GM21619 (cell line): ENCODE data around the gene CATSPERZ.
"Not testable (repeated sequence)": the region's sequence is repeated elsewhere in the genome, so short reads cannot be mapped to it uniquely, and the experiment has no call there.

Experiments used
- ATAC-seq: cut with Tn5 transposase; IDR thresholded peaks from one replicate; pipeline ENCODE4 v1.9.1; 2021; ENCODE audit not compliant: unreplicated experiment

CATSPERZ gene

GRCh38 chr11:64318766-64319761 is 18.9 kb downstream of the CATSPERZ start:
- ATAC-seq = no peak

DNA sequence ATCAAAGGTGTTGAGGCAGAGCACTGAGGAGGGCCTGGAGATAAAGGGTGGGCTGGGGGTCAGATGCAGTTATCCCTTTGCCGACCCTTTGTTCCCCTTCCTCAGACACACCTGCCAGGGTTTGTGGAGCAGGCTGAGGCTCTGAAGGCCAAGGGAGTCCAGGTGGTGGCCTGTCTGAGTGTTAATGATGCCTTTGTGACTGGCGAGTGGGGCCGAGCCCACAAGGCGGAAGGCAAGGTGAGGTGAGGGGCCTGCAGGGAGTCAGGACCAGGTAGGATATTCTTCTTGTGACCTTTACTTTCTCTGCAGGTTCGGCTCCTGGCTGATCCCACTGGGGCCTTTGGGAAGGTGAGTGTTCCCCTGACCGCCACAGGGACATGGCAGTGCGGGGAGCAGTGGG is 20.4 kb downstream of the CATSPERZ start:
- ATAC-seq = no peak

DNA sequence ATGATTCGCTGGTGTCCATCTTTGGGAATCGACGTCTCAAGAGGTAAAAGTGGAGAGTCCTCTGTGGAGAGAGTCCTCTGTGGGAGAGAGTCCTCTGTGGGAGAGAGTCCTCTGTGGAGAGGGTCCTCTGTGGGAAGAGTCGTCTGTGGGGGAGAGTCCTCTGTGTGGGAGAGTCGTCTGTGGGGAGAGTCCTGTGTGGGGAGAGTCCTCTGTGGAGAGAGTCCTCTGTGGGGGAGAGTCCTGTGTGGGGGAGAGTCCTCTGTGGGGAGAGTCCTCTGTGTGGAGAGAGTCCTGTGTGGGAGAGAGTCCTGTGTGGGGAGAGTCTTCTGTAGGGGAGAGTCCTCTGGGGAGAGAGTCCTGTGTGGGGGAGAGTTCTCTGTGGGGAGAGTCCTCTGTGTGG is 20.9 kb downstream of the CATSPERZ start:
- no peak for ATAC-seq

DNA sequence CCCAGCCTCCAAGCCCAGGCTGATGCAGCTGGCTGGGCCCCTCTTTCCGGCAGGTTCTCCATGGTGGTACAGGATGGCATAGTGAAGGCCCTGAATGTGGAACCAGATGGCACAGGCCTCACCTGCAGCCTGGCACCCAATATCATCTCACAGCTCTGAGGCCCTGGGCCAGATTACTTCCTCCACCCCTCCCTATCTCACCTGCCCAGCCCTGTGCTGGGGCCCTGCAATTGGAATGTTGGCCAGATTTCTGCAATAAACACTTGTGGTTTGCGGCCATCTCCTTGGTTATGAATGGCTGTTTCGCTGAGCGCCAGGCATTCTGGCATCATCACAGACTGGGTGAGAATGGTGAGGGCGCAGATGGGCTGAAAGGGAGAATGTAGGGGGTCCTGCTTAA is 21.4 kb downstream of the CATSPERZ start:
- no peak for ATAC-seq

- ATAC-seq = no peak
These were observed 22.7 kb downstream of the CATSPERZ start for GRCh38 chr11:64322925-64323260.

DNA sequence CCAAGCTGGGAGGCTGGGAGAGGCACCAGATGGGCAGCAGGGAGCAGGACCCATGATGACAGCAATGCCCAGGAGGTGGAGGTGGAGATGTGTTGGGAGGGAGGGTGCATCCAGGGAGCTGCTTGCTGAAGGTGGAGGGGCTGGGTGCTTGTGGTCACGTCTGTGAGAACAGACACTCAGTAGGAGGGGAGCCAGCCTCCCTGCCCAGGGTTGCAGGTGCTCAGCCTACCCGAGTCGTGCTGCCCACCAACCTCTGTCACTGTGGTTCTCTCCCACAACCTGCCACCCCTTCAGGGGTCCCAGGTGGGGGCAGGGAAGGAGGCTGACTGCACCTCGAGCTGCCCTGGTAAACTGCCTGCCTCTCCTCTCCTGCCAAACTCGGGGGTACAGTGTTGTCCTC is 23.2 kb downstream of the CATSPERZ start:
- ATAC-seq = no peak

DNA sequence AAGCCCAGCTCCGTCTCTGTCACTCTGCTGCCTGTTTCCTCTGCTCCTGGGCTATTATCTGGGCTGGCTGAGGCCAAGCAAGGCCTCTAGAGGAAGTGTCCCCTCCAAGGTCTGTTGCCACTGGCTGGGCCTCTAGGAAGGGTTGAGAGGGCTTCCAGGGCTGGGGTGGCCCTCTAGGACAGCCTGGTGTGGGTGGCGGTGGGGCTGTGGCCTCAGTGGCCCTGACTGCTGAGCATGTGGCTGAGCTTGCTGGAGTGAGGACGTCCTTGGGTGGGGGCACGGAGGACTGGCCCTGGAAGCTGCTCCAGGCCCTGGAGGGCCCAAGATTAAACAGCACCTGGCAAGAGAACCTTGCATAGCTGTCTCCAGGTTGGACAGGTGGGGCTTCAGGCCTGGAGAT is 23.8 kb downstream of the CATSPERZ start:
- ATAC-seq = not testable (repeated sequence)

- no peak for ATAC-seq
These were observed 24.7 kb downstream of the CATSPERZ start for GRCh38 chr11:64324692-64325469.

DNA sequence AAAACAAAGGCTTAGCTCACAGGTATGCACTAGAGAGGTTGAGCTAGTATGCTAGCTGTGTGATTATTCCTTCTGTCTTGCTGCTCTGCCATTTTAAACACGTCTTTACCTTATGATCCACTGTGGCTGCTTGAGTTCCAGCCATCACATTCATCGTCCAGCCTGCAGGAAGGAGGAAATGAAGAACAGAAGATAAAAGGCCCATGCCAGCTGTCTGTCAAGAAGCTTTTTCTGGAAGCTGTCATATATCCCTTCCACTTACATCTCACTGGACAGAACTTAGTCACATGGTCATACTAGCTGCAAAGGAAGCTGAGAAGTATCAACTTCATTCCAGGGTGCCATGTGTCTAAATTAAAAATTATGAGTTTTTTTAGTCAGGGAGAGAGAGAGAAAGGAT is 27.2 kb downstream of the CATSPERZ start:
- no peak for ATAC-seq

GRCh38 chr11:64327993-64328392 is 27.8 kb downstream of the CATSPERZ start:
- no peak for ATAC-seq

GRCh38 chr11:64330888-64331287 is 30.7 kb downstream of the CATSPERZ start:
- no peak for ATAC-seq

DNA sequence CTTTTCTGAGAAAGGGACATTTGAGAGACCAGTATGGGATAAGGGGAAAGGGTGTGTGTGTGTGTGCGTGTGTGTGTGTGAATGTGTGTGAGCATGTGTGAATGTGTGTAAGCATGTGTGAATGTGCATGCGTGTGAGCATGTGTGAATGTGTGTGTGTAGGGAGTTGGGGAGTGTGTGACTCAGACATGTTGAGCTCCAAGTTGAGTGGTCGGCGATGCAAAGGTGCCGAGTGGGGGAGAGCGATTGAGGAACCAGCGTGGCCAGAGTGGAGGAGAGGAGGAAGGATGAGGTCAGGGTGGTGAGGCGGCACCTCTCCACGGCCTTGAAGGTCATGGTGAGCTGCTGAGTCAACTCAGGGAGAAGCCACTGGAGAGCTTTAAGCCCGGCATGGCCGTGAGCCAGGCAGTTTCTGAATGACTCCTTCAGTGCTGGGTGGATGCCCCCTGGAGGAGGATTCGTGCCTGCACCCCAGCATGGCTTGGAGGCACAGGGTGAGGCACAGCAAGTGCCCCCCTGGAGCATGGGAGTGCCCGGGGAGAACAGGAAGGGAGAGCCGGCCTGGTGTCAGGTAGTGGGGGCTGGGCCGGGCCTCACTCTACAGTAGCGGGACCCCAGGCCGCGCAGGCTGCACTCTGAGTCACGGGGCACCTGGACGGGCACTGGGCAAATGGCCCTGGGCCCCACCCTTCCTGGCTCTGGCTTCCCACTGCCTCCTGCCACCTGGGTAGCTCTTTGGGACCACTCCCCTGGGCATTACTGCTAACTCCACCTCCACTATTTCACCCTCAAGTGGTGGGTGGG is 31.6 kb downstream of the CATSPERZ start:
- ATAC-seq = no peak

- ATAC-seq = no peak
These were observed 33.4 kb downstream of the CATSPERZ start for GRCh38 chr11:64333556-64333955.

DNA sequence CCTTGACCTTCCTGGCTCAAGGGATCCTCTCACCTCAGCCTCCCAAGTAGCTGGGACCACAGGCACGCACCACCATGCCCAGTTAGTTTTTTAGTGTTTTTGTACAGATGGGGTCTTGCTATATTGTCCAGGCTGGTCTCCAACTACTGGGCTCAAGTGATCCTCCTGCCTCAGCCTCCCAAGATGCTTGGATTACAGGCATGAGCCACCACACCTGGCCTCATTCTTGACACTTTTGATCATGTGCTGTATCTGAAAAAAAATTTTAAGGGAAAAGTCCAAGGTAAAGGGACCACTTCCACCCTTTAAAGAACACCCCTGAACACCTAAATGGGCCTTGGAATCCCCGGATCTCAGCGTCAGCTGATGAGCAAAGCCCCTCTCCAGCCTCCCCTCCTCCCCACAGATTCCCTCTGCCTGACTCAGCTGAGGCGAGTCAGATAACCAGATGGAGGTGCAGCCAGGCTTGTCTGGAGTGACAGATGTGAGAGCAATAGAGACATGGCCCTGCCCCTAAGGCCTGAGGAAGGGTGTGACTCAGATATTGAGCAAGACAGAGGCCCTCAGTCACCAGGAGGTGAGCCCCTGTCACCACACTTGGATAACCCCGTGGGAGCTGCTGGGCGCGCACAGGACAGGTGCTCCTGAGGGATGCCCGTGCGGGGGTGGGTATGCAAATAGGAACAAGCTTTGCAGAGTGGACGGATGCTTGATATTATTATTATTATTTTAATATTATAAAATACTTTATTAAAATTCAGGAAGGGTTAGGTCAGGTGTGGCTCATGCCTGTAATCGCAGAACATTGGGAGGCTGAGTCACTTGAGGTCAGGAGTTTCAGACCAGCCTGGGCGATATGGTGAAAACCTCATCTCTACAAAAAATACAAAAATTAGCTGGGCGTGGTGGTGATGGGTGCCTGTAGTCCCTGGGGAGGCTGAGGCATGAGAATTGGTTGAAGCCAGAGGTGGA is 34.9 kb downstream of the CATSPERZ start:
- peak; percentile 72 for ATAC-seq

GRCh38 chr11:64337538-64338249 is 37.5 kb downstream of the CATSPERZ start:
- ATAC-seq = no peak

DNA sequence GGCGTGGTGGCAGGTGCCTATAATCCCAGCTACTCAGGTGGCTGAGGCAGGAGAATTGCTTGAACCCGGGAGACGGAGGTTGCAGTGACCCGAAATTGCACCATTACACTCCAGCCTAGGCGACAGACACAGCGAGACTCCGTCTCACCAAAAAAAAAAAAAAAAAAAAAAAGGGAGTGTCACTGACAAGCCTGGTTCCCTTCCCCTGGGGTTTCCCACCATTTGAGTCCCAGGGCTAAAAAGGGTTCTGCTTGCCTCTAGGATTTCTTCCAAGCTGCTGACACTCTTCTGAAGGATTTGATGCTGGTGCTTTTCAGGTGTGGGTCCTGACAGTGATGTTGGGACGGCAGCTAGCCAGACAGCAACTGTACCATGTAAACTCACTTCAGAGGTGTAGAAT is 38.6 kb downstream of the CATSPERZ start:
- no peak for ATAC-seq

- ATAC-seq = no peak
These were observed 39.1 kb downstream of the CATSPERZ start for GRCh38 chr11:64339286-64339685.

DNA sequence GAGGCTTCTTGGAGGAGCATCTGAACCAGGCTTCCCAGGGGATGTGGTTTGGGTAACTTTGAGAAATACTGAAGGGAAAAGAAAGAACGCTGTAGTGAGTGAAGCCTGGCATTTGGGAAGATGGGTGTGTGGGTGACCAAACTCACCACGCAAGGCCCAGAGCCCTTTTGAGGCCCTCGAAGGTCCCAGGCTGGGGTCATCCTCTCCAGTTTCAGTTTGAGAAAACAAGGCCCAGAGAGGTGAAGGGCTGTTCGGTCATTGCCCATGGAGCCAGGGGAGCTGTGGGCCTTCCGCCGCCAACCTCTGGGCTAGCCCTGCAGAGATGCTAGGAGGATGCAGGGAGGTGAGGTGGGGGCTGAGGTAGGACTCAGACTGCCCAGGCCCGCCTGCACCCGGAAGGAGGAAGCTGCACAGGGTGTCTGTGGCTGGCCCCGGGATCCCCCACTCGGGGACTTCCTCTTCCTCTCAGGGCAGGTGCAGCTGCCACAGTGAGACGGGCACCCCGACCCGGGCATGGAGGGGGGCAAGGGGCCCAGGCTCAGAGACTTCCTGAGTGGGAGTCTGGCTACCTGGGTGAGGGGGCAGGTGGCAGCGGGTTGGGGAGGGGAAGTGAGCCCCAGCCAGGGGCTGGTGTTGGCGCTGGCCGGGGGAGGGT is 39.7 kb downstream of the CATSPERZ start, which contains the start of gene CCDC88B:
Gene CCDC88B, plus strand, starts transcription at position 451 of the 655 bp plus-strand sequence. Its CDS starts 63 bp downstream, at position 514.
- ATAC-seq = peak; percentile 45
